Measurements from ENCODE around the gene VPS33A.
"Not testable (repeated sequence)": the region's sequence is repeated elsewhere in the genome, so short reads cannot be mapped to it uniquely, and the experiment has no call there.

Gene VPS33A

GRCh38 chr12:122266230-122266901 is at the start of gene VPS33A:
Gene VPS33A, minus strand, starts transcription at chr12:122266494. Its CDS starts 86 bp downstream, at chr12:122266408.
- peak; percentile 88 for DNase-seq (ENCODE audit: low spot score)

GRCh38 chr12:122312926-122313325 is 46.6 kb upstream of the VPS33A start:
- no peak for DNase-seq (ENCODE audit: low spot score)

GRCh38 chr12:122311696-122312095 is 45.4 kb upstream of the VPS33A start:
- no peak for DNase-seq (ENCODE audit: low spot score)

GRCh38 chr12:122310626-122311333 is 44.5 kb upstream of the VPS33A start:
- no peak for DNase-seq (ENCODE audit: low spot score)

- no peak for DNase-seq (ENCODE audit: low spot score)
These were observed 43.3 kb upstream of the VPS33A start for GRCh38 chr12:122309564-122310121.

- DNase-seq (ENCODE audit: low spot score): no peak
These were observed 42.5 kb upstream of the VPS33A start for GRCh38 chr12:122308811-122309210.

- peak; percentile 12 for DNase-seq (ENCODE audit: low spot score)
These were observed 40.1 kb upstream of the VPS33A start for GRCh38 chr12:122306407-122306806.

GRCh38 chr12:122304924-122305323 is 38.6 kb upstream of the VPS33A start:
- no peak for DNase-seq (ENCODE audit: low spot score)

- DNase-seq (ENCODE audit: low spot score): no peak
These were observed 36.8 kb upstream of the VPS33A start for GRCh38 chr12:122303068-122303467.

GRCh38 chr12:122298071-122298748 is 31.9 kb upstream of the VPS33A start:
- no peak for DNase-seq (ENCODE audit: low spot score)

GRCh38 chr12:122297494-122297893 is 31.2 kb upstream of the VPS33A start:
- DNase-seq (ENCODE audit: low spot score): no peak

GRCh38 chr12:122295877-122296276 is 29.6 kb upstream of the VPS33A start:
- DNase-seq (ENCODE audit: low spot score): no peak

- DNase-seq (ENCODE audit: low spot score): no peak
These were observed 26.8 kb upstream of the VPS33A start for GRCh38 chr12:122293081-122293480.

GRCh38 chr12:122291431-122291830 is 25.1 kb upstream of the VPS33A start:
- no peak for DNase-seq (ENCODE audit: low spot score)

- no peak for DNase-seq (ENCODE audit: low spot score)
These were observed 17.4 kb upstream of the VPS33A start for GRCh38 chr12:122283680-122284079.

GRCh38 chr12:122282061-122282460 is 15.8 kb upstream of the VPS33A start:
- DNase-seq (ENCODE audit: low spot score): no peak

GRCh38 chr12:122276242-122276641 is 9.9 kb upstream of the VPS33A start:
- no peak for DNase-seq (ENCODE audit: low spot score)

- DNase-seq (ENCODE audit: low spot score): no peak
These were observed 9.2 kb upstream of the VPS33A start for GRCh38 chr12:122275459-122275858.

GRCh38 chr12:122265886-122266229 is 436 bp downstream of the VPS33A start:
- DNase-seq (ENCODE audit: low spot score): no peak

GRCh38 chr12:122265476-122265875 is 818 bp downstream of the VPS33A start:
- DNase-seq (ENCODE audit: low spot score): no peak

GRCh38 chr12:122260735-122261134 is 5.6 kb downstream of the VPS33A start:
- DNase-seq (ENCODE audit: low spot score): not testable (repeated sequence)

- not testable (repeated sequence) for DNase-seq (ENCODE audit: low spot score)
These were observed 7.4 kb downstream of the VPS33A start for GRCh38 chr12:122258939-122259338.

- DNase-seq (ENCODE audit: low spot score): not testable (repeated sequence)
These were observed 7.8 kb downstream of the VPS33A start for GRCh38 chr12:122258462-122258861.

Measured in HuH-7 (cell line).